B cell (primary cell): ENCODE data around the gene RSBN1L.

Source experiments
- EZH2 ChIP-seq: IDR thresholded peaks from 2 replicates; pipeline ENCODE4 v1.6.1; 2012; ENCODE audit warnings: borderline replicate concordance, low read depth, mild to moderate bottlenecking, moderate library complexity, low read length; ENCODE audit not compliant: insufficient read depth, poor library complexity, severe bottlenecking
- TF ChIP-seq, protein P1 (sequence below): fragments of 200-600 bp; IDR thresholded peaks from one replicate; pipeline ENCODE4 v1.8.0; 2022; ENCODE audit warnings: antibody characterized with exemption, mild to moderate bottlenecking

DNA sequence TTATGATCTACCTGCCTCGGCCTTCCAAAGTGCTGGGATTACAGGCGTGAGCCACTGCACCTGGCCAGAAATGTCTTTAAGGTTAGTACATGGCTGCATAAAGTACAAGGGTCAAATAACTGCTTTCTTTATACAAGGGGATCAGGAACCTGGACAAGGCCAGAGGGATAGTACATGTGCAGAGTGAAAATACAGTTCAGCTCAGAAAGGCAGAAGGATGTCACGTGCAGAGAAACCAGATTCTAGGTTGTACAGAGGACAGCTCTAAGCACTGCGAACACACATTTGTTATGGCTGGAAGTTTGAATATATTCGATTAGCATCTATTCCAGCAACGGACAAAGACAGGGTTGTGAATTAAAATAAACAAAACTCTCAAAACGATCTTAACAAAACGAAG is 6.0 kb upstream of the RSBN1L start:
- TF ChIP-seq, protein P1, sequence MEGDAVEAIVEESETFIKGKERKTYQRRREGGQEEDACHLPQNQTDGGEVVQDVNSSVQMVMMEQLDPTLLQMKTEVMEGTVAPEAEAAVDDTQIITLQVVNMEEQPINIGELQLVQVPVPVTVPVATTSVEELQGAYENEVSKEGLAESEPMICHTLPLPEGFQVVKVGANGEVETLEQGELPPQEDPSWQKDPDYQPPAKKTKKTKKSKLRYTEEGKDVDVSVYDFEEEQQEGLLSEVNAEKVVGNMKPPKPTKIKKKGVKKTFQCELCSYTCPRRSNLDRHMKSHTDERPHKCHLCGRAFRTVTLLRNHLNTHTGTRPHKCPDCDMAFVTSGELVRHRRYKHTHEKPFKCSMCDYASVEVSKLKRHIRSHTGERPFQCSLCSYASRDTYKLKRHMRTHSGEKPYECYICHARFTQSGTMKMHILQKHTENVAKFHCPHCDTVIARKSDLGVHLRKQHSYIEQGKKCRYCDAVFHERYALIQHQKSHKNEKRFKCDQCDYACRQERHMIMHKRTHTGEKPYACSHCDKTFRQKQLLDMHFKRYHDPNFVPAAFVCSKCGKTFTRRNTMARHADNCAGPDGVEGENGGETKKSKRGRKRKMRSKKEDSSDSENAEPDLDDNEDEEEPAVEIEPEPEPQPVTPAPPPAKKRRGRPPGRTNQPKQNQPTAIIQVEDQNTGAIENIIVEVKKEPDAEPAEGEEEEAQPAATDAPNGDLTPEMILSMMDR: no peak
- TF ChIP-seq EZH2: no peak
